Endometrium (tissue), 2 donors: ENCODE results near the gene AR.

ENCODE experiments used
- FAIRE-seq: peaks from 2 replicates; lab custom pipeline; 2012; peaks lifted over from hg19 to GRCh38; lab: Jason Lieb, UNC
- donor health status: control.
- donor health status: control.

The AR gene

DNA sequence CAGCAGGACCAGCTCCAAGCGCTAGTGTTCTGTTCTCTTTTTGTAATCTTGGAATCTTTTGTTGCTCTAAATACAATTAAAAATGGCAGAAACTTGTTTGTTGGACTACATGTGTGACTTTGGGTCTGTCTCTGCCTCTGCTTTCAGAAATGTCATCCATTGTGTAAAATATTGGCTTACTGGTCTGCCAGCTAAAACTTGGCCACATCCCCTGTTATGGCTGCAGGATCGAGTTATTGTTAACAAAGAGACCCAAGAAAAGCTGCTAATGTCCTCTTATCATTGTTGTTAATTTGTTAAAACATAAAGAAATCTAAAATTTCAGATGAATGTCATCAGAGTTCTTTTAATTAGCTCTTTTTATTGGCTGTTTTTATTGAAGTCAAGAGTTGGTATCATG lies 186.5 kb downstream of the AR start:
- FAIRE-seq: no peak

DNA sequence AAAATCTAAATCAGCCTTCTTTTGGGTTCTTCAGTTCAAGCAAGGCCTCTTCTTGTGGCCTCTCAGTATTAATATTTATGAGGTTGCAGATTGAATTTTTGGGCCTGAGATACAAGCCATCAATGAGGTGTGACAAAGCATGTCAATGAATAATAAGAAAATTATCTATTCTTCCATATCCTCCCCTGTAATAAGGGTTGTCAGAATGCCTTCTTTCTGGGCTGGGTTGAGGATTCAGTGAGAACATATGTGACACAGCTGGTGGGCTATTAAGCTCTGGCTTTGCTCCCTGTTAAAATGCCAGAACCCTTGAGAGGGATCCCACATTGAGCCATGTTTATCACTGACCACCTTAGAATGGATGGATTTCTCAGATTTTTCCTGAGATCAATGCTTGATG lies 187.2 kb downstream of the AR start:
- FAIRE-seq: no peak

DNA sequence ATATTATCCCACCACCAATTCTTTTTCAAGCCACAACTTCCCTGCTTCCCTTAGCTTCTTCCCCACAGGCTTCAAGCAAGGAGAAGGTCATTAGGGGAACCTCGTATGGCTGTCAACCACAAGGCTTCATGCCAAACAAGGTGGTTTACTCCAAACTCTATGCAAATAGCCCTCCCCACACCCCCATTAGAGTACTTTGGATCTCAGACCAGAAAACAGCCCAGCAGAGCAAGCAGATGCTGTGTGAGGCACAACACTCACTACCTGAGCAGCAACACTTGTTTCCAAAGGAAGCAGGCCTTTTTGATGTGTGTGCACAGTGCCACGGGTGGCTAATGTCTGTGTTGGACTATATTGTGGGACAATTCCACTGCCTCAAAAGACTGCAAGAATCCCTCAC lies 189.0 kb downstream of the AR start:
- FAIRE-seq: no peak

DNA sequence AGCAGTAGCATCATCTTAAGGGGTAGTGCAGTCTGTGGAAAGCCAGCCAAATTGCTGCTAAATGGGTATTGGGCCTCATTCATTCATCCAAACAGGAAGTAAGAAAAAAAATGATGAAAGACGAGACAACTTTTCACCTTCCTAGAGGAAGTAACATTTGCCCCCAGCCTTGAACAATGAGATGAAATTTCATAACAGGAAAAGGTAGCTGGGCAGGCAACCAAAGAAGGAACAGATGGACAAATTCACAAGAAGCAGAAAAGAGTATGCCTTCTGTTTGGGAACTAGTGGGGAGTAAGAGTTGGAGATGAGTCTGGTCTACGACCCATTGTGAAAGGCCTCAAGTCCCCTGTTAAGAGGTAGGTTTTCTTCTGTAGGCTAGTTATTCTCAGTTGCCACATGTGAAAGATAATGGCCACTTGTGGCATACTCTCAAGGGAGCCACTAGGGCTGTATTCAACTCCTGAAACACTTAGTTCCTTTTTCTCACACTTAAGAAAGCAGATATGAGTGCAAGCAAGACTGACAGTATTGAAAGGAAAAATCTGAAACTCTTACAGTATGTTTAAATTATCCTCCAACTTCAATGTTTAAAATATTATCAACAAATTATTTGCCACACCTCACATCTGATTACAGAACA lies 190.4 kb downstream of the AR start:
- no peak for FAIRE-seq

DNA sequence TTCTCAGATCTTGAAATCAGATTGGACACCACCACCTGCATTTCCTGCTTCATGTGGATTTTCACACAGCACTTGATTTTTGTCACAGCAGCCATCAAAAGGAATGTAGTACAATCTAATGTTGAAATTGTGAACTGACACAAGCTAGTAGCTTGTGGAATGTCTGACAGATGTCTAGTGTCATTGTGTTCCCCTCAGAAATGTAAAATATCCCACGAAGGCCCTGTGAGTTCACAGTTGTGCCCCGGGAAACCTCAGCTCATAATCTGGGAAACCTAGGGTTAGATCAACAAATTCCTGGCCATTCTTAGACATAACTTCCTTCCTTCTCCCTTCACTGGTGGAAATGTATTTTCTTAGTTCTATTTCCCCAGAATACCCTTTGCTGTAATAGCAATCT lies 205.7 kb downstream of the AR start:
- FAIRE-seq: no peak

DNA sequence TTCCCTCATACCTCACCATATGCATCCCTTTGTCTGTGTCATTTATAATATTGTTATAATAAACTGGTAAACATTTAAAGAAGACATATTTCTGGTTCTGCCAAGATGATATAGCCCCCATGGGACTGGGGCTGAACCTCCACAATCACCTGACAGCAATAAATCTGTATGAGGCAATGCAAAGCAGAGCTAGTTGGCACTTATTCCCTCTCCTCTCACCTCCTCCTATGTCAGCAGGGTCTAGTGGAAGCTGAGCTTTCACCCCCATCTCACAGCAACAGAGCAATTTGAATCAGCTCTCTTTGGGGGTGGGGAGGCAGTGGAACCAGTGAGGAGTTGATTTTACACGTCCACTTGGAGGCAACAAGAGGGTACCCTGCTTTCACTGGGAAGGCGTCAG lies 206.9 kb downstream of the AR start:
- FAIRE-seq: no peak

DNA sequence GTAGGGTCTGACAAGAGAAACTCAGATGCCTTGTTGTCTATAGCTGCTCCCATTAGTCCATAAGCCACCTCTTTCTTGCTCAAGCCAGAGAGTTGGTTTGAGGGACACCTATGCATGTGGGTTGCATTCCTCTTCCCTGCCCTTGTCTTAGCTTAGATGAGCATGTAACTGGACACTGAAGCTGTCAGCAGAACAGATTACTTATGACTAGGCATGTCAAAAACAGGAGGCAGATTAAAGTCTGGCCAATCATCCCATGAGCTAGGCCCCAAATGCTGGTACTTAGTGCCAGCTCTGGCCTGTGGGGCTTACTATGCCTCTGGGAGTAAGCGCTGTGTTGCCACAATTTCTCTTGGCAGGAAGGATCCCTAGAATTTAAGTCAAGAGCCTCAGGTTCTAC lies 215.2 kb downstream of the AR start:
- no peak for FAIRE-seq

DNA sequence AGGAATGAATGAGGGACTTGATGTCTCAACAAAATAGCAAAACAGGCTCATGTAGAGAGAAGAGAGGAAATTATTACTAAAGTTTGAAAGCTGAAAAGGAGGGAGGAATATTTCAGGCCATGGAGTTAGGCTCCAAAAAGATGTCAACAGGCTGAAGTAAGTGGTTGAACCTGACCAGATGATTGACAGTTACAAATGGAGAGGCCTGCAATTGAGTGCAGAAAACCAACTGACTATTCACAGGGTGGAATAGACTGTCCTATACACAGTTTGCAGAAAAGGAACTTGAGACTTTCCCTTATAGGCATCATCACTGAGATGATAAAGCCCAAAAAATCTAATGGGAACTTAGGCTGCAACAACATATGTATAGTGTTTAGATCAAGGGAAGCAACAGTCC lies 233.3 kb downstream of the AR start:
- no peak for FAIRE-seq

DNA sequence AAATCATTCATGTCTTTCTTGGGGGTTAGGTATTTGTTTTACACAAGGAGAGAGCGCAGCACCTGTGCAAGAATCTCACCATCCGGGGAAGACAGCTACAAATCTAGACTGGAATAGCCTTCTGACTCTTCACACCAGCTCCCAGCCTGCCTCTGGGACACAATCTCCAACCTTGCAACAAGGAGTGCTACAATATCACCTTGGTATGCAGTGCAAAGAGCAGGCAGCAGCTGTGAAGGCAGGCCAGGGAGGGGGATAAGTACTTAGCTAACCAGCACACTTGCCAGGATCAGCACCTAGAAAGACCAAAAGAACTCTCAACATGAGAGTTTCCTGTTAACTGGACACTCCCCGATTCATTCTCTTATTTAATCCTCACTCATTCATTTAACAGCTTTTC lies 235.3 kb downstream of the AR start:
- FAIRE-seq: no peak
